ENCODE measurements around the gene CELF1. TPM values are rescaled to one million over a fixed set of nuclear protein-coding genes. Genes with fewer than 3 reads are reported as not detected.

The CELF1 gene
- total RNA-seq, 2 experiments from 2014 or later: 103 to 111 TPM

DNA sequence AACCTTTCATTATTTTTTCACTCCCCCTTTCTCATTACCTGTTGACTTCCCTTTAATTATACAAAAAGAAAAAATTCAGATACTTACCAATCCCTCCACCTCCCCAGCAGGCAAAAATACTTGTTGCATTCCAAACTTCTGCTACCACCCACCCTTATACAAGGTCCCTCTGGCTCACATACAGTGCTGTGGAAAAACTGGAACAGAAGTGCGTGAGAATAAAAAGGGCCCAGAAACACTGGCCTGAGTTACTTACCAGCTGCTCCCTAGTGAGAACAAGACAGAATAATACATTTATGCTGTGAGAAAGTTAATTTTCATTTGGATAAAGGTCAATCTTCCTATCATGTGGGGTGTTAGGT is 57.1 kb downstream of the CELF1 start:
- Mint-ChIP-seq H3K4me1 (ENCODE audit: low read depth) (peaks cover 35% of the 10 kb centered on the region), H3K27ac (no peak overlapping the region), H3K36me3 (ENCODE audit: low read depth) (peaks cover 55% of the 10 kb centered on the region), H3K9me3 (no peaks in the 10 kb centered on the region), H3K27me3 (no peaks in the 10 kb centered on the region), H3K4me3 (no peak overlapping the region)
- Histone ChIP-seq H3K4me1 (ENCODE audit: insufficient read depth, low read length) (peaks cover 9% of the 10 kb centered on the region), H3K36me3 (ENCODE audit: insufficient read depth, low read length) (peaks cover 63% of the 10 kb centered on the region), H3K27ac (ENCODE audit: low read depth in 1 of 2, low read length in 2 of 2) (no peak overlapping the region), H3K27me3 (ENCODE audit: control insufficient read depth in 1 of 2, insufficient read depth in 2 of 2, low read length in 2 of 2) (no peaks in the 10 kb centered on the region), H3K9me3 (ENCODE audit: control insufficient read depth in 1 of 2, insufficient read depth in 1 of 2, low read length in 2 of 2) (no peaks in the 10 kb centered on the region), H3K4me3 (ENCODE audit: low read length) (no peak overlapping the region)
- no peak for ATAC-seq (ENCODE audit: poor library complexity)
- TF ChIP-seq, protein P1, sequence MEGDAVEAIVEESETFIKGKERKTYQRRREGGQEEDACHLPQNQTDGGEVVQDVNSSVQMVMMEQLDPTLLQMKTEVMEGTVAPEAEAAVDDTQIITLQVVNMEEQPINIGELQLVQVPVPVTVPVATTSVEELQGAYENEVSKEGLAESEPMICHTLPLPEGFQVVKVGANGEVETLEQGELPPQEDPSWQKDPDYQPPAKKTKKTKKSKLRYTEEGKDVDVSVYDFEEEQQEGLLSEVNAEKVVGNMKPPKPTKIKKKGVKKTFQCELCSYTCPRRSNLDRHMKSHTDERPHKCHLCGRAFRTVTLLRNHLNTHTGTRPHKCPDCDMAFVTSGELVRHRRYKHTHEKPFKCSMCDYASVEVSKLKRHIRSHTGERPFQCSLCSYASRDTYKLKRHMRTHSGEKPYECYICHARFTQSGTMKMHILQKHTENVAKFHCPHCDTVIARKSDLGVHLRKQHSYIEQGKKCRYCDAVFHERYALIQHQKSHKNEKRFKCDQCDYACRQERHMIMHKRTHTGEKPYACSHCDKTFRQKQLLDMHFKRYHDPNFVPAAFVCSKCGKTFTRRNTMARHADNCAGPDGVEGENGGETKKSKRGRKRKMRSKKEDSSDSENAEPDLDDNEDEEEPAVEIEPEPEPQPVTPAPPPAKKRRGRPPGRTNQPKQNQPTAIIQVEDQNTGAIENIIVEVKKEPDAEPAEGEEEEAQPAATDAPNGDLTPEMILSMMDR (IDR thresholded peaks at IDR 0.05): no peak
- no peak for DNase-seq
- intact Hi-C loops (cut with DNase I, micrococcal nuclease): loop anchor here in 1 of 2 experiments (10.0 kb wide), 1 partner anchor 49 kb away; no protein-coding TSS in a partner anchor
- POLR2A ChIA-PET: no interaction called here
- CTCF ChIA-PET: no interaction called here

- Histone ChIP-seq H3K4me1 (ENCODE audit: insufficient read depth, low read length) (peaks cover 6% of the 10 kb centered on the region), H3K27me3 (ENCODE audit: control insufficient read depth in 1 of 2, insufficient read depth in 2 of 2, low read length in 2 of 2) (no peaks in the 10 kb centered on the region), H3K4me3 (ENCODE audit: low read length) (no peak overlapping the region), H3K27ac (ENCODE audit: low read depth in 1 of 2, low read length in 2 of 2) (no peak overlapping the region), H3K36me3 (ENCODE audit: insufficient read depth, low read length) (peaks cover 57% of the 10 kb centered on the region), H3K9me3 (ENCODE audit: control insufficient read depth in 1 of 2, insufficient read depth in 1 of 2, low read length in 2 of 2) (no peaks in the 10 kb centered on the region)
- no peak overlapping the region for H3K4me3 Mint-ChIP-seq
- ChIA-PET CTCF (interaction anchor here (1.3 kb wide), 2 partner anchors 12 to 58 kb away, joined by 3 to 4 read pairs; no protein-coding TSS in a partner anchor), POLR2A (no interaction called here)
- no peak for DNase-seq
- H3K36me3 Mint-ChIP-seq (ENCODE audit: low read depth): peaks cover 49% of the 10 kb centered on the region
- no peak overlapping the region for H3K27ac Mint-ChIP-seq
- no peaks in the 10 kb centered on the region for H3K9me3 Mint-ChIP-seq
- intact Hi-C loops (cut with DNase I, micrococcal nuclease): loop anchor here in 1 of 2 experiments (10.0 kb wide), 1 partner anchor 50 kb away; no protein-coding TSS in a partner anchor
- TF ChIP-seq, protein P1 (IDR thresholded peaks at IDR 0.05): no peak
- H3K4me1 Mint-ChIP-seq (ENCODE audit: low read depth): peaks cover 29% of the 10 kb centered on the region
- H3K27me3 Mint-ChIP-seq: no peaks in the 10 kb centered on the region
- ATAC-seq (ENCODE audit: poor library complexity): no peak
Measured at GRCh38 chr11:47495011-47495855, 57.7 kb downstream of the CELF1 start.

GRCh38 chr11:47489395-47489755 is 63.6 kb downstream of the CELF1 start:
- no peak for DNase-seq
- ChIA-PET CTCF (no interaction called here), POLR2A (no interaction called here)
- peak overlapping the region; percentile 55 for H3K27ac Mint-ChIP-seq
- no peaks in the 10 kb centered on the region for H3K9me3 Mint-ChIP-seq
- peaks cover 81% of the 10 kb centered on the region for H3K36me3 Mint-ChIP-seq (ENCODE audit: low read depth)
- TF ChIP-seq, protein P1 (IDR thresholded peaks at IDR 0.05): no peak
- H3K4me3 Mint-ChIP-seq: no peak overlapping the region
- Histone ChIP-seq H3K27me3 (ENCODE audit: control insufficient read depth in 1 of 2, insufficient read depth in 2 of 2, low read length in 2 of 2) (no peaks in the 10 kb centered on the region), H3K9me3 (ENCODE audit: control insufficient read depth in 1 of 2, insufficient read depth in 1 of 2, low read length in 2 of 2) (no peaks in the 10 kb centered on the region), H3K4me3 (ENCODE audit: low read length) (no peak overlapping the region), H3K27ac (ENCODE audit: low read depth in 1 of 2, low read length in 2 of 2) (no peak overlapping the region), H3K36me3 (ENCODE audit: insufficient read depth, low read length) (peaks cover 64% of the 10 kb centered on the region), H3K4me1 (ENCODE audit: insufficient read depth, low read length) (peaks cover 2% of the 10 kb centered on the region)
- ATAC-seq (ENCODE audit: poor library complexity): no peak
- intact Hi-C loops (cut with DNase I, micrococcal nuclease): no loop called here
- H3K4me1 Mint-ChIP-seq (ENCODE audit: low read depth): peaks cover 15% of the 10 kb centered on the region
- no peaks in the 10 kb centered on the region for H3K27me3 Mint-ChIP-seq
